Measurements from ENCODE around the gene NELL2. TPM values are rescaled to one million over a fixed set of nuclear protein-coding genes. Genes with fewer than 3 reads are reported as not detected.

Gene NELL2
- polyA plus RNA-seq, 3 donors: 0.09 to 0.98 (median 0.39) TPM

- intact Hi-C loops (cut with micrococcal nuclease): no loop called here
- H3K27me3 Mint-ChIP-seq (ENCODE audit: low read depth in 3 of 3): no peaks in the 10 kb centered on the region
- no peak overlapping the region for H3K4me3 ChIP-seq (replicated peaks in 1 of 3; ENCODE audit: low read depth in 2 of 3, low read length in 3 of 3)
- H3K36me3 Mint-ChIP-seq: no peaks in the 10 kb centered on the region
- H3K27ac ChIP-seq (ENCODE audit: low read depth in 1 of 2, low read length in 2 of 2): no peak overlapping the region
- H4K20me1 ChIP-seq (ENCODE audit: insufficient read depth, low read length): no peaks in the 10 kb centered on the region
- H3K9ac ChIP-seq (ENCODE audit: insufficient read depth, low read length, poor library complexity, severe bottlenecking): no peak overlapping the region
- WGBS (ENCODE audit: insufficient coverage): no CpG with 5 or more reads among the region's 2 CpGs
- H3K27ac Mint-ChIP-seq: no peak overlapping the region
- H3K79me2 ChIP-seq (ENCODE audit: insufficient read depth, low read length): no peaks in the 10 kb centered on the region
- no peaks in the 10 kb centered on the region for H3K4me1 ChIP-seq (ENCODE audit: control insufficient read depth in 1 of 2, insufficient read depth in 2 of 2, low read length in 2 of 2)
- DNase-seq: no peak
- TF ChIP-seq CTCF (IDR thresholded peaks at IDR 0.05): no peak
- no peaks in the 10 kb centered on the region for H3K9me3 ChIP-seq (replicated peaks in 1 of 2; ENCODE audit: control insufficient read depth in 1 of 2, insufficient read depth in 1 of 2, low read length in 2 of 2)
- peaks cover 0 to 8% (median 4%) of the 10 kb centered on the region in 7 donors for H3K9me3 Mint-ChIP-seq
- no peak overlapping the region for H3K4me2 ChIP-seq (replicated peaks; ENCODE audit: extremely low read depth, low read length, poor library complexity, severe bottlenecking)
- H3K4me1 Mint-ChIP-seq: no peaks in the 10 kb centered on the region
- no peak overlapping the region for H2AFZ ChIP-seq (ENCODE audit: insufficient read depth, low read depth, low read length, poor library complexity, severe bottlenecking)
- no peak overlapping the region for H3K4me3 Mint-ChIP-seq
- no peaks in the 10 kb centered on the region for H3K27me3 ChIP-seq (ENCODE audit: control insufficient read depth in 2 of 2, insufficient read depth in 2 of 2, low read length in 2 of 2)
- no peaks in the 10 kb centered on the region for H3K36me3 ChIP-seq (replicated peaks in 1 of 2; ENCODE audit: control insufficient read depth in 1 of 2, insufficient read depth in 2 of 2, low read length in 2 of 2)
These were observed 155.8 kb downstream of the NELL2 start for GRCh38 chr12:44720265-44720664.

GRCh38 chr12:44717612-44718011, 158.5 kb downstream of the NELL2 start:
- no peak for DNase-seq
- no peaks in the 10 kb centered on the region for H3K4me1 ChIP-seq (ENCODE audit: control insufficient read depth in 1 of 2, insufficient read depth in 2 of 2, low read length in 2 of 2)
- intact Hi-C loops (cut with micrococcal nuclease): no loop called here
- no peaks in the 10 kb centered on the region for H3K79me2 ChIP-seq (ENCODE audit: insufficient read depth, low read length)
- H3K36me3 Mint-ChIP-seq: no peaks in the 10 kb centered on the region
- H3K4me3 Mint-ChIP-seq: no peak overlapping the region
- H3K4me1 Mint-ChIP-seq: no peaks in the 10 kb centered on the region
- no peaks in the 10 kb centered on the region for H4K20me1 ChIP-seq (ENCODE audit: insufficient read depth, low read length)
- H3K27me3 Mint-ChIP-seq (ENCODE audit: low read depth in 3 of 3): no peaks in the 10 kb centered on the region
- H3K9me3 ChIP-seq (replicated peaks in 1 of 2; ENCODE audit: control insufficient read depth in 1 of 2, insufficient read depth in 1 of 2, low read length in 2 of 2): no peaks in the 10 kb centered on the region
- H3K4me3 ChIP-seq (replicated peaks in 1 of 3; ENCODE audit: low read depth in 2 of 3, low read length in 3 of 3): no peak overlapping the region
- no CpG with 5 or more reads among the region's 2 CpGs for WGBS (ENCODE audit: insufficient coverage)
- no peak overlapping the region for H2AFZ ChIP-seq (ENCODE audit: insufficient read depth, low read depth, low read length, poor library complexity, severe bottlenecking)
- H3K9me3 Mint-ChIP-seq: peaks cover 0 to 3% (median 2%) of the 10 kb centered on the region in 7 donors
- no peak overlapping the region for H3K4me2 ChIP-seq (replicated peaks; ENCODE audit: extremely low read depth, low read length, poor library complexity, severe bottlenecking)
- H3K27me3 ChIP-seq (ENCODE audit: control insufficient read depth in 2 of 2, insufficient read depth in 2 of 2, low read length in 2 of 2): no peaks in the 10 kb centered on the region
- no peak overlapping the region for H3K27ac ChIP-seq (ENCODE audit: low read depth in 1 of 2, low read length in 2 of 2)
- H3K9ac ChIP-seq (ENCODE audit: insufficient read depth, low read length, poor library complexity, severe bottlenecking): no peak overlapping the region
- H3K27ac Mint-ChIP-seq: no peak overlapping the region
- TF ChIP-seq CTCF (IDR thresholded peaks at IDR 0.05): no peak
- no peaks in the 10 kb centered on the region for H3K36me3 ChIP-seq (replicated peaks in 1 of 2; ENCODE audit: control insufficient read depth in 1 of 2, insufficient read depth in 2 of 2, low read length in 2 of 2)

Measured in CD14-positive monocyte (primary cell).